GM12891 (cell line): ENCODE data around the gene NOD2.

Experiments used
- POLR2A ChIP-seq: IDR thresholded peaks from 2 replicates; pipeline ENCODE4 v1.6.1; 2011; ENCODE audit warnings: low read depth, low read length, control low read depth
- POLR2AphosphoS5 ChIP-seq: IDR thresholded peaks from 2 replicates; pipeline ENCODE4 v1.6.1; 2011; ENCODE audit warnings: low read depth, low read length, control low read depth
- TAF1 ChIP-seq: IDR thresholded peaks from 2 replicates; pipeline ENCODE4 v1.6.1; 2011; ENCODE audit warnings: low read depth, low read length, control low read depth

DNA sequence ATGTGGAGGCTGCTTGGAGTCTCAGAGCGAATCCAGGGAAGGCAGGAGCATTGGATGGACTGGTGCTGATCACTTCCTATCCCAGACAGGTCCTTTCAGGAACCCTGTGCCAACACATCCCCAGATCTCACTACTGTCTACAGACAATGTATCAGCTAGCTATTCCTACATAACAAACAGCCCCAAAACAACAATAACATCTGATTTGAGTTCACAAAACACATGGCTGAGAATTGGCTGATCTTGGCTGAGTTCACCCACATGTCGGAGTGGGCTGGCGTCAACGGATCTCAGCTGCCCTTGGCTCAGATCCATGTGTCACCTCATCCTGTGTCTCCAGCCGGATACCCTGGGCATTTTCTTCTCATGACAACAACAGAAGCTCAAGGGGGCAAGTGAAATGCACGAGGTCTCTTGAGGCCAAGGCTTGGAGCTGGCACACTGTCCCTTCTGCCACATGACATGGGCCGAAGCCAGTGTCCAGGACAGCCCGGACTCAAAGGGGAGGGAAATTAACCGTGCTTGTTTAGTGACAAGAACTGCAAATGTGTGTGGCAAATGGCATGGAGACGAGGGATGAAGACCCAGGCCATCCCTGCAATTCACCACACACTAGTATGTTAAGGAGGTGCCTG lies 31.0 kb upstream of the NOD2 start:
- TF ChIP-seq POLR2AphosphoS5 (no peak), TAF1 (no peak), POLR2A (no peak)
